ENCODE measurements around the gene KRT8.

DNA sequence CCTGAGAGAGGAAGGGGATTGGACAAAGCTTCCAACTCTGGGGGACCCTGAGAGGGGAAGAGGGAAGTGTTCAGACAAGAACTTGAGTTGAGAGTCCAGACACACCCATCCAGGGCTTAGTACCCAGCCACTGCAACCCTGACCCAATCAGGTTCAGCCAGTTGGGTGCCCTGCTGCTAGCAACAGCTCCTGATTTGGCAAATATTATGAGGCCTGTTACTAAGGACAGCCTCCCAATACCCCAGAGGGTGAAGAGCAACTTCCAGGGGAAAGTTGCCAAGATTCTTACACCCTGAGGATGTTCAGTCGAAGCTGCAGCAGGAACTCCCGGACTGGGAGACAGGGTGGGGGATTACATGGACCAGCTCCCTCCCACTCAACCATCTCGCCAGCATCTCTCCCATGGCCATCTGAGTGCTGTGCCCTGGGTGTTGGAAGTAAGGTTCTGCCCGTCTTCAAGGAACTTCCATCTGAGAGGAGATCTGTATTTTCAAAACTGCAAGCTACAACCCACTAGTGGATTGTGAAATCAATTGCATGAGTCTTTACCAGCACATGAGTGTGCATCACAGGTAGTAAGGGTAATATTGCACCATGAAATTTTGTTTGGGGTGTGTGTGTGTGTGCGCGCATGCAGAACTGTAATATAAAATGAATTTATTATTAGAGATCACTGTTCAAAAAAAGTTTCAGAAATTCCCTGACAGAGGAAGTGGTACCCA lies 44.6 kb downstream of the KRT8 start:
- TF ChIP-seq, protein P1, sequence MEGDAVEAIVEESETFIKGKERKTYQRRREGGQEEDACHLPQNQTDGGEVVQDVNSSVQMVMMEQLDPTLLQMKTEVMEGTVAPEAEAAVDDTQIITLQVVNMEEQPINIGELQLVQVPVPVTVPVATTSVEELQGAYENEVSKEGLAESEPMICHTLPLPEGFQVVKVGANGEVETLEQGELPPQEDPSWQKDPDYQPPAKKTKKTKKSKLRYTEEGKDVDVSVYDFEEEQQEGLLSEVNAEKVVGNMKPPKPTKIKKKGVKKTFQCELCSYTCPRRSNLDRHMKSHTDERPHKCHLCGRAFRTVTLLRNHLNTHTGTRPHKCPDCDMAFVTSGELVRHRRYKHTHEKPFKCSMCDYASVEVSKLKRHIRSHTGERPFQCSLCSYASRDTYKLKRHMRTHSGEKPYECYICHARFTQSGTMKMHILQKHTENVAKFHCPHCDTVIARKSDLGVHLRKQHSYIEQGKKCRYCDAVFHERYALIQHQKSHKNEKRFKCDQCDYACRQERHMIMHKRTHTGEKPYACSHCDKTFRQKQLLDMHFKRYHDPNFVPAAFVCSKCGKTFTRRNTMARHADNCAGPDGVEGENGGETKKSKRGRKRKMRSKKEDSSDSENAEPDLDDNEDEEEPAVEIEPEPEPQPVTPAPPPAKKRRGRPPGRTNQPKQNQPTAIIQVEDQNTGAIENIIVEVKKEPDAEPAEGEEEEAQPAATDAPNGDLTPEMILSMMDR (IDR thresholded peaks at IDR 0.05), result no peak
- no peak for TF ChIP-seq EP300 (IDR thresholded peaks at IDR 0.05)

Data from tibial nerve (tissue), 4 donors.